ENCODE measurements around the gene GPN3. TPM values are rescaled to one million over a fixed set of nuclear protein-coding genes. Genes with fewer than 3 reads are reported as not detected.
A peak's percentile ranks its signal among the peaks of the same experiment; 100 is the strongest.
"Not testable (repeated sequence)": the region's sequence is repeated elsewhere in the genome, so short reads cannot be mapped to it uniquely, and the experiment has no call there.

The GPN3 gene
- total RNA-seq, 1 experiment from 2014 or later, result 32.8 TPM

DNA sequence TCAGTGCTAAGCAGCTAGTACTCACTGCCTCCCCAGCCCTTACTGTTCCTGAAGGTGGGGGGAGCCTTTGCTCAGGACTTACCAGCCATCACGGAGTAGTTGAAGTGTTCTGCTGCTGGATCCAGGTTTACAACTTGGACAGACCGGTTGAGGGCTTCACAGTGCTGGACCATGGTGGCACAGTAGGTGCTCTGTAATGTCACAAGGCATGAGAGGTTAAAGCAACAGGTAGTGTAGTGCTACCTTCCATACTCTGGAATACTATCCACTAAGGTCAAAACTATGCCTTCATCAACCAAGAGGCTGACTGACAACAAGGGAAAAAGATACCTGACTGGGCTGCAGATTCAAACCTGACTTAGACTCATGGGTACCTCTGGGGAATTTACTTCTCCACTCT is 3.0 kb downstream of the GPN3 start:
- Histone ChIP-seq H3K36me3 (ENCODE audit: insufficient read depth, low read length) (peaks cover 9% of the 10 kb centered on the region; the same call in 1 of the 2 replicates), H3K79me2 (ENCODE audit: low read length) (peaks cover 77% of the 10 kb centered on the region), H3K9me3 (ENCODE audit: low read length) (no peaks in the 10 kb centered on the region), H4K20me1 (ENCODE audit: insufficient read depth, low read depth, low read length) (0 out of 2 replicates have a peak, but pooled peaks cover 5% of the 10 kb centered on the region), H3K9me2 (replicated peaks; ENCODE audit: insufficient read depth, low read length) (no peaks in the 10 kb centered on the region), H3K27me3 (ENCODE audit: low read length) (no peaks in the 10 kb centered on the region), H3K9ac (ENCODE audit: low read length) (no peak overlapping the region), H3K4me1 (ENCODE audit: low read length) (peaks cover 21% of the 10 kb centered on the region), H3K4me3 (ENCODE audit: low read length) (no peak overlapping the region), H3K4me2 (ENCODE audit: low read depth, low read length, poor library complexity, severe bottlenecking) (no peak overlapping the region), H3K27ac (ENCODE audit: low read length) (no peak overlapping the region), H2AFZ (ENCODE audit: low read length) (no peak overlapping the region)
- DNase-seq, result no peak

DNA sequence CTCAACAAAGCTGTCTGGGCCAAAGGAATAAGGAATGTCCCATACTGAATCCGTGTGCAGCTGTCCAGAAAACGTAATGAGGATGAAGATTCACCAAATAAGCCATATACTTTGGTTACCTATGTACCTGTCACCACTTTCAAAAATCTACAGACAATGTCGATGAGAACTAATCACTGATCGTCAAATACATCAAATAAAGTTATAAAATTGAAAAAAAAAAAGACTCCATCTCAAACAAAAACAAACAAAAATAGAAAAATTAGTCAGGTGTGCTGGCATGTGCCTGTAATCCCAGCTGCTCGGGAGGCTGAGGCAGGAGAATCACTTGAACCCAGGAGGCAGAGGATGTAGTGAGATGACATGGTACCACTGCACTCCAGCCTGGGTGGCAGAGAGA is 6.9 kb downstream of the GPN3 start:
- not testable (repeated sequence) for H3K4me2 ChIP-seq (ENCODE audit: low read depth, low read length, poor library complexity, severe bottlenecking); H4K20me1 ChIP-seq (ENCODE audit: insufficient read depth, low read depth, low read length); H3K27me3 ChIP-seq (ENCODE audit: low read length); H3K4me3 ChIP-seq (ENCODE audit: low read length); DNase-seq; H3K9ac ChIP-seq (ENCODE audit: low read length); H3K9me2 ChIP-seq (replicated peaks; ENCODE audit: insufficient read depth, low read length); H3K9me3 ChIP-seq (ENCODE audit: low read length); H3K27ac ChIP-seq (ENCODE audit: low read length); H2AFZ ChIP-seq (ENCODE audit: low read length)
- H3K4me1 ChIP-seq (ENCODE audit: low read length), result peaks cover 29% of the 10 kb centered on the region
- H3K79me2 ChIP-seq (ENCODE audit: low read length), result peaks cover 46% of the 10 kb centered on the region
- peaks cover 23% of the 10 kb centered on the region; the same call in 1 of the 2 replicates for H3K36me3 ChIP-seq (ENCODE audit: insufficient read depth, low read length)

DNA sequence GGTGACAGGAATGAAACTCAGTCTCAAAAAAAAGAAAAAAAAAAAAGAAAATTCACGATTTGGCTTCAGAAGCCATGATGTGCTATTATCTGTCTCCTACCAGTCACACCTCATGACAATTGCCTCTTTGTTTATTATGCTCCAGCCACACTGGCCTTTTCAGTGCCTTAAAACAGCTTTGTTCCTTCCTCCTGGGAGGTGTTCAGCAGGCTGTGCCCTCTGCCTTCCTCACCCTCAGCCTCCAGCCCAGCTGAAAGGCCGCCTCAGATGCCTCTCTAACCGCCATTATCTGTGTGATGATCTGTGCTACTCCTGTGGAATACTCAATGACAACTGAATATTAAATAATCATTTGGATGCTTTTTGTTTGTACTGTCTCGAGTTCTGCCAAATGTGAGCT is 9.3 kb downstream of the GPN3 start:
- Histone ChIP-seq H3K4me3 (ENCODE audit: low read length) (no peak overlapping the region), H4K20me1 (ENCODE audit: insufficient read depth, low read depth, low read length) (no peaks in the 10 kb centered on the region), H3K79me2 (ENCODE audit: low read length) (peaks cover 28% of the 10 kb centered on the region), H3K27ac (ENCODE audit: low read length) (no peak overlapping the region), H3K9ac (ENCODE audit: low read length) (no peak overlapping the region), H3K9me3 (ENCODE audit: low read length) (no peaks in the 10 kb centered on the region), H3K9me2 (replicated peaks; ENCODE audit: insufficient read depth, low read length) (no peaks in the 10 kb centered on the region), H3K27me3 (ENCODE audit: low read length) (no peaks in the 10 kb centered on the region), H3K36me3 (ENCODE audit: insufficient read depth, low read length) (peaks cover 30% of the 10 kb centered on the region; the same call in 1 of the 2 replicates), H2AFZ (ENCODE audit: low read length) (no peak overlapping the region), H3K4me2 (ENCODE audit: low read depth, low read length, poor library complexity, severe bottlenecking) (no peak overlapping the region), H3K4me1 (ENCODE audit: low read length) (peaks cover 33% of the 10 kb centered on the region)
- no peak for DNase-seq

DNA sequence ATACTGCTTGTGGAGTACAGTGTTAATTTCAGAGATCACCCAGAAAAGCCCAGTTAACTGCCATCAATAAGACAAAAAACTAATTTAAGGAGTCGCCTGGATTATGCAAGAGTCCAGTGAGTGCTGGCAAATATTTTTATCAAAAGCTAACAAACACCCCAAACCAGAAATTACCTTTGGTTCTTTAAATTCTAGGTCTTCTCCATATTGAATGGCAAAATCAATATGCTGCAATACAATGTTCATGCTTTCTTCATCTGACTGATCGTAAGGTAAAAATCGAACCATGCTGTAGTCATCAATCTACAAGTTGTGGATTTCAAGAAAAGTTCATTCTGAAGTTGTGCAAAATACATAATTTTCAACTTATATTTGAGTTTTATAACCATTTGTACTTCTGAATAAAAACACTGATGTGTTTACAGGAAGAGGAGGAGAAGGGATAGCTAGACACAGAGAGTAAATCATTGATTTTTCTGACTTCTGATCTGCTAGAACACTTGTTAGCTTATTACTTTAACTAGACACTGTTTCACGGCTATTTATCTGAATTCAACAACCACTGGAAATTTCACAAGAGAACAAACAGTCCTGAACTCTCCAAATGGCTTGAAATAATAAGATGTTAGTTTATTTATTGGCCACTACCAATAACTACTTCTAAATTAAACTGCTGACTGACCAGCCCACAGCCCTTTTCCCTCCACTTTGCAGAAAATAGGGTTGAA is 14.3 kb downstream of the GPN3 start:
- DNase-seq, result no peak
- Histone ChIP-seq H3K27me3 (ENCODE audit: low read length) (no peaks in the 10 kb centered on the region), H3K9ac (ENCODE audit: low read length) (no peak overlapping the region), H3K79me2 (ENCODE audit: low read length) (peaks cover 17% of the 10 kb centered on the region), H3K4me1 (ENCODE audit: low read length) (peaks cover 44% of the 10 kb centered on the region), H2AFZ (ENCODE audit: low read length) (no peak overlapping the region), H3K4me2 (ENCODE audit: low read depth, low read length, poor library complexity, severe bottlenecking) (no peak overlapping the region), H3K9me2 (replicated peaks; ENCODE audit: insufficient read depth, low read length) (no peaks in the 10 kb centered on the region), H3K9me3 (ENCODE audit: low read length) (no peaks in the 10 kb centered on the region), H4K20me1 (ENCODE audit: insufficient read depth, low read depth, low read length) (0 out of 2 replicates have a peak, but pooled peaks cover 8% of the 10 kb centered on the region), H3K36me3 (ENCODE audit: insufficient read depth, low read length) (peaks cover 39% of the 10 kb centered on the region), H3K27ac (ENCODE audit: low read length) (0 out of 2 replicates have a peak overlapping the region, but pooled peaks have one; percentile 2), H3K4me3 (ENCODE audit: low read length) (no peak overlapping the region)

DNA sequence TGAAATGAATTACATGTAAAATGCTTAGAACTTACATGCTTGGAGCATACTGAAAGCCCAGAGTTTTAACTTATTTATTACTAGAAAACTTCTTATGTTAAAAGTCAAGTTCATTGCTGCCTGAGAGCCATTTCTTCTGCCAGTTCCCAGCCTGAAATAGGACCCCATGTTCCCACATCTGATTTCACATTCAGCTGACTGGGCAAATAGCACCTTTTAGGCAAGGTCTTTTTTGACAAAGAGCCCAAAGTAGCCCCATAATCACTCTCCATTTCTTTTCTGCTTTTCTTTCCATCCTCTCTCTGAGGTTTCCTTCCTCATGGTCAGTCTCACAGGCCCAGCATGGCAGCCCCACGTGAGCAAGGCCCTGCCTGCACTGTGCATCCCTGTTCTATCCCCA is 16.8 kb downstream of the GPN3 start:
- DNase-seq, result no peak
- Histone ChIP-seq H3K4me1 (ENCODE audit: low read length) (peaks cover 24% of the 10 kb centered on the region), H3K79me2 (ENCODE audit: low read length) (peaks cover 41% of the 10 kb centered on the region), H3K27me3 (ENCODE audit: low read length) (no peaks in the 10 kb centered on the region), H2AFZ (ENCODE audit: low read length) (no peak overlapping the region), H3K9me2 (replicated peaks; ENCODE audit: insufficient read depth, low read length) (no peaks in the 10 kb centered on the region), H3K4me3 (ENCODE audit: low read length) (no peak overlapping the region), H3K9me3 (ENCODE audit: low read length) (no peaks in the 10 kb centered on the region), H3K9ac (ENCODE audit: low read length) (0 out of 2 replicates have a peak overlapping the region, but pooled peaks have one; percentile 7), H3K36me3 (ENCODE audit: insufficient read depth, low read length) (peaks cover 49% of the 10 kb centered on the region), H3K4me2 (ENCODE audit: low read depth, low read length, poor library complexity, severe bottlenecking) (no peak overlapping the region), H4K20me1 (ENCODE audit: insufficient read depth, low read depth, low read length) (peaks cover 13% of the 10 kb centered on the region; the same call in 1 of the 2 replicates), H3K27ac (ENCODE audit: low read length) (peak overlapping the region; percentile 42)

DNA sequence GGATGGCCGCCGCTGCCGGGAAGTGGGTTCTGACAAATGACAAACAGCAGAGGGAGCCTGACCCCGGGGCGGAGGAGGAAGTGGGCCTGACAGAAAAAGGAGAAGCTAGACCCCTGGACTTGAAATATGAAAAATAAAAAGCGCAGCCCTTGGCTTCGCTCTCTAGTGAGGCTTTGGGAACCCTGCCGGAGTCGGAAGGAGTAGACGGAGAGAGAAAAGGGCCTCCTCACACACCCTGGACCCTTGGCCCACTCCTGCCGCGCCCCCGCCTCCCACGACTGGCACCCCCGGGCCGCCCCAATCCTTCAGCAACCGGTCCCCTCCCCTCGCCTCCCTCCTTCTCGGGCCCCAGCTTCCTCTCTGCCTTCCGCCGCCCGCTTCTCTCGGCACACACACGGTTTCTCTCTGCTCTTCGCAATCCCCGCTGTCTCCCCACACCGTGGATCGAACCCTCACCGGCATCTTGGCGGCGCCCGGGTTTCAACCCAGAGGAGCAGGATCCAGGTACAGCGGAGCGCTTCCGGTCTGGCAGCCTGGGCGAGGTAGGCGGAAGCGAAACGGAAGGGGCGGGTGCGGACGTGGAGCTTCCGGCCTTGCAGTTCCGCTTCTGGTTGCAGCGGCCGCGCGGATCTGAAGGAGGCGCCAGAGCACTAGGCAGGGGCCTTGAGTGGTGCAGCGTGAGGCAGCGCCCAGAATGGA is 18.1 kb downstream of the GPN3 start, which contains the start of gene ARPC3:
Gene ARPC3, minus strand, starts transcription at position 539 of the 699 bp plus-strand sequence. Its CDS starts 77 bp downstream, at position 462.
- Histone ChIP-seq H3K9me3 (ENCODE audit: low read length) (no peaks in the 10 kb centered on the region), H3K27me3 (ENCODE audit: low read length) (no peaks in the 10 kb centered on the region), H3K9ac (ENCODE audit: low read length) (peak within 1 kb of the TSS; percentile 98), H3K4me1 (ENCODE audit: low read length) (peaks cover 17% of the 10 kb centered on the region), H3K4me2 (ENCODE audit: low read depth, low read length, poor library complexity, severe bottlenecking) (peak within 1 kb of the TSS; percentile 85), H3K9me2 (replicated peaks; ENCODE audit: insufficient read depth, low read length) (no peaks in the 10 kb centered on the region), H4K20me1 (ENCODE audit: insufficient read depth, low read depth, low read length) (peaks cover 13% of the 10 kb centered on the region; the same call in 1 of the 2 replicates), H3K79me2 (ENCODE audit: low read length) (peaks cover 50% of the 10 kb centered on the region), H3K27ac (ENCODE audit: low read length) (peak within 1 kb of the TSS; percentile 89), H2AFZ (ENCODE audit: low read length) (peak within 1 kb of the TSS; percentile 39; the same call in 1 of the 2 replicates), H3K4me3 (ENCODE audit: low read length) (peak within 1 kb of the TSS; percentile 96), H3K36me3 (ENCODE audit: insufficient read depth, low read length) (peaks cover 50% of the 10 kb centered on the region)
- peak; percentile 99 for DNase-seq

DNA sequence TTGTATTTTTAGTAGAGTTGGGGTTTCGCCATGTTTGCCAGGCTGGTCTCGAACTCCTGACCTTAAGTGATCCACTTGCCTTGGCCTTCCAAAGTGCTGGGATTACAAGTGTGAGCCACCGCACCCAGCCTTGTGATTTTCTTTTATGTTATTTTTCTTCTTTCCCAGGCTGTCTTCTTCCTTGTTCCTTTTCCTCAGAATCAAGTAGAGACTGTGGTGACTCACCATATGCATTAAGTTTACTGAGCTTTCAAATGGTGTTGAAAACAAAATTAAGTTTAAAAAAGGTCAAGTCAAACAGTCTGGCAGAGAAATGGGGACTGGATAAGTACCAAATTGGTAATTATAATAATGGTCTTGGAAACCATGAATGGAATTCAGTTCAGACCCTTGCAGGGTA is 23.6 kb downstream of the GPN3 start:
- Histone ChIP-seq H4K20me1 (ENCODE audit: insufficient read depth, low read depth, low read length) (peaks cover 11% of the 10 kb centered on the region; the same call in 1 of the 2 replicates), H3K9ac (ENCODE audit: low read length) (no peak overlapping the region), H3K4me2 (ENCODE audit: low read depth, low read length, poor library complexity, severe bottlenecking) (no peak overlapping the region), H3K9me2 (replicated peaks; ENCODE audit: insufficient read depth, low read length) (no peaks in the 10 kb centered on the region), H3K27me3 (ENCODE audit: low read length) (no peaks in the 10 kb centered on the region), H3K4me3 (ENCODE audit: low read length) (no peak overlapping the region), H3K36me3 (ENCODE audit: insufficient read depth, low read length) (peaks cover 53% of the 10 kb centered on the region), H3K4me1 (ENCODE audit: low read length) (peaks cover 10% of the 10 kb centered on the region), H2AFZ (ENCODE audit: low read length) (no peak overlapping the region), H3K79me2 (ENCODE audit: low read length) (peaks cover 58% of the 10 kb centered on the region), H3K27ac (ENCODE audit: low read length) (no peak overlapping the region), H3K9me3 (ENCODE audit: low read length) (no peaks in the 10 kb centered on the region)
- no peak for DNase-seq

DNA sequence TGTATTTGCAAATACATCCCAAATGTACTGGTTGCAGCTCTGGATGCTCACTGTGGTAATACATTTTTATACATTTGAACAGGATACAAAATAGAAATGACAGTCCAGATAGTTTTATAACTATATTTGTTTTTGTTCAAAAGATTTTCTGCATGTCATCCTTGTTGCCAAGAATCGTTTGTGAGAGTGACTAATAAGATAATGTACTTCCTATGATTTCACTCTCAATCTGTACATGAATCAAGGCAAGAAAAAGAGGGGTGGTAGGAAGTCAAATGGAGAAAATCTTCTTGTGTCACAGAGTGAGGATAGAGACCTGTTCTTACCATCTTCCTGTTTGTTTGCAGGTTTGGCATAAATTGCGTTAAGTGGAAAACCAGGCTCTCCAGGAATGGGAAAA is 31.8 kb downstream of the GPN3 start:
- Histone ChIP-seq H3K27me3 (ENCODE audit: low read length) (no peaks in the 10 kb centered on the region), H3K27ac (ENCODE audit: low read length) (no peak overlapping the region), H3K4me2 (ENCODE audit: low read depth, low read length, poor library complexity, severe bottlenecking) (no peak overlapping the region), H4K20me1 (ENCODE audit: insufficient read depth, low read depth, low read length) (no peaks in the 10 kb centered on the region), H2AFZ (ENCODE audit: low read length) (no peak overlapping the region), H3K36me3 (ENCODE audit: insufficient read depth, low read length) (peaks cover 42% of the 10 kb centered on the region), H3K79me2 (ENCODE audit: low read length) (no peaks in the 10 kb centered on the region; the same call in 1 of the 2 replicates), H3K4me1 (ENCODE audit: low read length) (peaks cover 5% of the 10 kb centered on the region), H3K9me3 (ENCODE audit: low read length) (no peaks in the 10 kb centered on the region), H3K4me3 (ENCODE audit: low read length) (no peak overlapping the region), H3K9me2 (replicated peaks; ENCODE audit: insufficient read depth, low read length) (no peaks in the 10 kb centered on the region), H3K9ac (ENCODE audit: low read length) (no peak overlapping the region)
- no peak for DNase-seq
